HFF-Myc (cell line): ENCODE measurements around the gene GATB.

Experiments used
- DNase-seq: peaks from one replicate; pipeline ENCODE4 v3.0.0-alpha.2; 2011; ENCODE audit warnings: low read depth; ENCODE audit errors: extremely low read depth
- H3K4me3 ChIP-seq: replicated peaks from 2 replicates; pipeline ENCODE4 v1.5.1; 2011; ENCODE audit warnings: low read depth, mild to moderate bottlenecking, control low read depth, low read length
- TF ChIP-seq, protein P1 (sequence below): IDR thresholded peaks from 2 replicates; pipeline ENCODE4 v1.5.1; 2012; ENCODE audit warnings: mild to moderate bottlenecking, low read depth, low read length, control low read depth; ENCODE audit errors: missing control alignments

GATB gene

DNA sequence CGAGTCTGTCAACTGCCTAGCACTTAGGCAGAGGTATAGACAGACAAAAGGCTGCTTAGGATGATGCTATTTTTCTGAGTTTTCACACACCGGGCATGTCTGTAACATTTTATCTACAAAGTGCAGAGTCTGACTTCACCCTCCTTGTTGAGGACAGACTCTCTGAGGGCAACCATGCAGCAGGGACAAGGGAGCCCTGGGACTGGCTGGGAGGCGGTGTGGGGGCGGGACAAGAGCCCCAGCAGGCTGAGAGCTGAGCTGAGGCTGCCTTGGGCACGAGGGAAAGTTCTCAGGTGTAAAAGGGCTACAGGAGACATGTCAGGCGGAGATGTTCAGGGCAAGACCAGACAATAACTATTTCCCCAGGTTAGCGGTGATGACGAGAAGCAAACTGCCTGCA is 81.6 kb downstream of the GATB start:
- TF ChIP-seq, protein P1, sequence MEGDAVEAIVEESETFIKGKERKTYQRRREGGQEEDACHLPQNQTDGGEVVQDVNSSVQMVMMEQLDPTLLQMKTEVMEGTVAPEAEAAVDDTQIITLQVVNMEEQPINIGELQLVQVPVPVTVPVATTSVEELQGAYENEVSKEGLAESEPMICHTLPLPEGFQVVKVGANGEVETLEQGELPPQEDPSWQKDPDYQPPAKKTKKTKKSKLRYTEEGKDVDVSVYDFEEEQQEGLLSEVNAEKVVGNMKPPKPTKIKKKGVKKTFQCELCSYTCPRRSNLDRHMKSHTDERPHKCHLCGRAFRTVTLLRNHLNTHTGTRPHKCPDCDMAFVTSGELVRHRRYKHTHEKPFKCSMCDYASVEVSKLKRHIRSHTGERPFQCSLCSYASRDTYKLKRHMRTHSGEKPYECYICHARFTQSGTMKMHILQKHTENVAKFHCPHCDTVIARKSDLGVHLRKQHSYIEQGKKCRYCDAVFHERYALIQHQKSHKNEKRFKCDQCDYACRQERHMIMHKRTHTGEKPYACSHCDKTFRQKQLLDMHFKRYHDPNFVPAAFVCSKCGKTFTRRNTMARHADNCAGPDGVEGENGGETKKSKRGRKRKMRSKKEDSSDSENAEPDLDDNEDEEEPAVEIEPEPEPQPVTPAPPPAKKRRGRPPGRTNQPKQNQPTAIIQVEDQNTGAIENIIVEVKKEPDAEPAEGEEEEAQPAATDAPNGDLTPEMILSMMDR: no peak
- no peak for DNase-seq
- no peak overlapping the region for H3K4me3 ChIP-seq

DNA sequence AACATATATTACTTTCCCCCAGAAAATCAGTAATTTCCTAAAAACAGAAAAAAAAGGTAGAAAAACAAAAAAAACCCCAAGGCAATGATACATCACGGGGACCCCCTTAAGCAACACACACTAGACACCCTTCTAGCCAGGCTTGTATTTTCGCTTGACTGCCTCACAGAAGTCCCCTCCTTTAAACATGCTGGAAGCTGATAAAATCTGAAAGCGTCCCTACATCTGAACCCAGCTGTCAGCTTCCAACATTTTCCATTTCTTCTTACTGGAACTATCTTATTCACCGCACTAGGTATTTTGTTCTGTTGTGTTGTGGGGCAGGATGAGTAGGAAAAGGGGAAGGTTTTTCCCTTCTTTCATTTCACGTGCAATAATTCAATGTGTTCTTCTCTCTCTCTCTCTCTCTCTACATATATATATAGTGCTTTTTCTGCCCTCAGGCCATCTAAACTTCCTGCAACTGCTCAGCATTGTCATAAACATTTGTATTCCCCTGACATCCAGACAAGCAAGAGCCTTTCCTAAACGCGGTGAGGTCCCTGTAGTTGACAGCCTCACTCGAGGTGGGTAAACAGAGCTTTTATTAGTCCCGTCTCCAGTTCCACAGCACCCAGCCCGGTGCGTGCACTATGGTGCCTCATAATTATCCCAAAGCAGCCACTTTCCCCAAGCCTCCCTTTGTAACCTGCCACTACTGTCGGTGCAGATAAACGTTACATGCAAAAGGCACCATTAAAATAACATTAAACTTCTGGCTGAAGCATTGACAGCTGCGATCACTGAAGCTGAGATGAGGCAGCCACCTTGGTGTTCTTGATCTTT is 82.5 kb downstream of the GATB start:
- no peak for DNase-seq
- no peak overlapping the region for H3K4me3 ChIP-seq
- TF ChIP-seq, protein P1: no peak

DNA sequence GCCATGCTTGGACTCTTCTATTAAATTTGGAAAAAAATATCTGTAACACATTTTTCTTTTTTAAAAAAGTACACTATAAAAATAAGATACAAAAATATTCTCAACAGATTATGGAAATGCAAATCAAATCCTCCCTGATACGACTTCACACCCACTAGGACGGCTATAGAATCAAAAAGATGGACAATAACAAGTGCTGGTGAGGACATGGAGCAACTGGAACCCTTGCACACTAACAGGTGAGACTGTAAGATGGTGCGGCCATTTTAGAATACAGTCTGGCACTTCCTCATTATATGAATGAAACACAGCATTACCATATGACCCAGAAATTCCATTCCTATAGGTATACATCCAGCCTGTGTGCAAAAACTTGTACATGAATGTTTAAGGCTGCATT is 83.6 kb downstream of the GATB start:
- DNase-seq: no peak
- TF ChIP-seq, protein P1: no peak
- H3K4me3 ChIP-seq: no peak overlapping the region

GRCh38 chr4:151676301-151676700 is 84.5 kb downstream of the GATB start:
- TF ChIP-seq, protein P1: no peak
- peak; percentile 43 for DNase-seq

DNA sequence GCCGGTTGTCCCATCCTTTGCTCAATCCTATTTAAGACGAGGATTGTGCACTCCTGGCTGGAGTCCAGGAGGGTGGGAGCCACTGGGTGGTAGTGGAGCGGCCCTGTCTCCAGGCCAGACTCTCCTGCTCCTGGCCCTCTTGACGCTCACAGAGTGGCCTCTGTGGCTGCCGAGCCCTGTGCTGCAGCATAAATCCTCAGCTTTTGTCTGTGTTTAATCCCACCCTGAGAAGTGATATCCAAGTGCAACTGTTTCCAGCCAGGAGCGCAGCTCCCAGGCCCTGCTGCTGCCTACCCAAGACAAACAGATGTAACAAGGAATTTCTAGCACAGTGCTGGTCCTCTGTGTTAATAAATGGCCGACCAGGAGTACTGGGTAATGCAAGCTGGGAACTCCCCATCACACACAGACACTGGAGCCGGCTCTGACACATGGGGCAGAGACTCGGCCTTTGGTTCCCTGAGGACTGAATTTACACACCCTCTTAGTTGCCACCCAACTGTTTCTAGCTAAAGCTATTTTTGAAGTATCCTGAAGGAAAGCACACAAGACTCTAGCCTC is 85.3 kb downstream of the GATB start:
- DNase-seq: no peak
- TF ChIP-seq, protein P1: no peak

More at GRCh38 chr4:151676301-151676700, 84.5 kb downstream of the GATB start:
- H3K4me3 ChIP-seq: no peak overlapping the region

GRCh38 chr4:151674804-151675391 is 85.9 kb downstream of the GATB start:
- no peak for DNase-seq
- no peak overlapping the region for H3K4me3 ChIP-seq
- TF ChIP-seq, protein P1: no peak

More for the DNA sequence above, 85.3 kb downstream of the GATB start:
- no peak overlapping the region for H3K4me3 ChIP-seq
